ENCODE measurements around the gene DAAM2.

Gene DAAM2

GRCh38 chr6:39867592-39867991 lies 75.4 kb downstream of the DAAM2 start:
- DNase-seq (ENCODE audit: extremely low read depth, insufficient read length), result no peak
- no peaks in the 10 kb centered on the region; the same call in 1 of the 2 replicates for H3K27me3 ChIP-seq (replicated peaks; ENCODE audit: control insufficient read depth, insufficient read depth, low read length)
- TF ChIP-seq CTCF (IDR thresholded peaks at IDR 0.05; ENCODE audit: insufficient read depth, low read length, poor library complexity, severe bottlenecking), result no peak
- H3K4me3 ChIP-seq (replicated peaks; ENCODE audit: low read depth, low read length), result no peak overlapping the region
- no peaks in the 10 kb centered on the region for H3K36me3 ChIP-seq (ENCODE audit: control insufficient read depth, insufficient read depth, low read length)

GRCh38 chr6:39870950-39871349 lies 78.8 kb downstream of the DAAM2 start:
- no peak for TF ChIP-seq CTCF (IDR thresholded peaks at IDR 0.05; ENCODE audit: insufficient read depth, low read length, poor library complexity, severe bottlenecking)
- no peak overlapping the region for H3K4me3 ChIP-seq (replicated peaks; ENCODE audit: low read depth, low read length)
- H3K27me3 ChIP-seq (replicated peaks; ENCODE audit: control insufficient read depth, insufficient read depth, low read length), result no peaks in the 10 kb centered on the region; the same call in 1 of the 2 replicates
- no peak for DNase-seq (ENCODE audit: extremely low read depth, insufficient read length)
- H3K36me3 ChIP-seq (ENCODE audit: control insufficient read depth, insufficient read depth, low read length), result no peaks in the 10 kb centered on the region

GRCh38 chr6:39873439-39873838 lies 81.3 kb downstream of the DAAM2 start:
- Histone ChIP-seq H3K4me3 (replicated peaks; ENCODE audit: low read depth, low read length) (no peak overlapping the region), H3K27me3 (replicated peaks; ENCODE audit: control insufficient read depth, insufficient read depth, low read length) (no peaks in the 10 kb centered on the region; the same call in none of the 2 replicates), H3K36me3 (ENCODE audit: control insufficient read depth, insufficient read depth, low read length) (no peaks in the 10 kb centered on the region)
- no peak for DNase-seq (ENCODE audit: extremely low read depth, insufficient read length)
- TF ChIP-seq CTCF (IDR thresholded peaks at IDR 0.05; ENCODE audit: insufficient read depth, low read length, poor library complexity, severe bottlenecking), result no peak

GRCh38 chr6:39876111-39876510 lies 83.9 kb downstream of the DAAM2 start:
- no peak overlapping the region for H3K4me3 ChIP-seq (replicated peaks; ENCODE audit: low read depth, low read length)
- DNase-seq (ENCODE audit: extremely low read depth, insufficient read length), result no peak
- no peaks in the 10 kb centered on the region; the same call in 1 of the 2 replicates for H3K27me3 ChIP-seq (replicated peaks; ENCODE audit: control insufficient read depth, insufficient read depth, low read length)
- no peak for TF ChIP-seq CTCF (IDR thresholded peaks at IDR 0.05; ENCODE audit: insufficient read depth, low read length, poor library complexity, severe bottlenecking)
- H3K36me3 ChIP-seq (ENCODE audit: control insufficient read depth, insufficient read depth, low read length), result no peaks in the 10 kb centered on the region

- Histone ChIP-seq H3K36me3 (ENCODE audit: control insufficient read depth, insufficient read depth, low read length) (no peaks in the 10 kb centered on the region), H3K4me3 (replicated peaks; ENCODE audit: low read depth, low read length) (no peak overlapping the region), H3K27me3 (replicated peaks; ENCODE audit: control insufficient read depth, insufficient read depth, low read length) (no peaks in the 10 kb centered on the region; the same call in 1 of the 2 replicates)
- DNase-seq (ENCODE audit: extremely low read depth, insufficient read length), result no peak
- no peak for TF ChIP-seq CTCF (IDR thresholded peaks at IDR 0.05; ENCODE audit: insufficient read depth, low read length, poor library complexity, severe bottlenecking)
Observed at GRCh38 chr6:39876826-39877225, 84.7 kb downstream of the DAAM2 start.

GRCh38 chr6:39879535-39879934 lies 87.4 kb downstream of the DAAM2 start:
- H3K27me3 ChIP-seq (replicated peaks; ENCODE audit: control insufficient read depth, insufficient read depth, low read length), result no peaks in the 10 kb centered on the region; the same call in 1 of the 2 replicates
- no peak for TF ChIP-seq CTCF (IDR thresholded peaks at IDR 0.05; ENCODE audit: insufficient read depth, low read length, poor library complexity, severe bottlenecking)
- no peaks in the 10 kb centered on the region for H3K36me3 ChIP-seq (ENCODE audit: control insufficient read depth, insufficient read depth, low read length)
- H3K4me3 ChIP-seq (replicated peaks; ENCODE audit: low read depth, low read length), result no peak overlapping the region
- no peak for DNase-seq (ENCODE audit: extremely low read depth, insufficient read length)

All from GM06990 (cell line).